KOPT-K1 (cell line): Measurements from ENCODE around the gene TEX50.
"Not testable (repeated sequence)": the region's sequence is repeated elsewhere in the genome, so short reads cannot be mapped to it uniquely, and the experiment has no call there.

ENCODE experiments used
- H3K27ac ChIP-seq: fragments of 200-600 bp; sonication (generic); 2 replicates; pipeline ENCODE4 v1.5.1; 2016; ENCODE audit warnings: antibody characterized with exemption, mild to moderate bottlenecking, low read depth, low read length; ENCODE audit not compliant: poor library complexity, severe bottlenecking
- H3K36me3 ChIP-seq: fragments of 200-600 bp; sonication (generic); 2 replicates; pipeline ENCODE4 v1.5.1; 2017; ENCODE audit warnings: antibody characterized with exemption, mild to moderate bottlenecking, low read length, moderate library complexity; ENCODE audit not compliant: insufficient read depth
- H3K9me3 ChIP-seq: fragments of 200-600 bp; sonication (generic); 2 replicates; pipeline ENCODE4 v1.5.1; 2017; ENCODE audit warnings: antibody characterized with exemption, low read length, mild to moderate bottlenecking; ENCODE audit not compliant: insufficient read depth, poor library complexity, severe bottlenecking

The TEX50 gene

GRCh38 chr1:173642450-173643139 lies 7.5 kb downstream of the TEX50 start:
- not testable (repeated sequence) for H3K9me3 ChIP-seq, H3K27ac ChIP-seq, H3K36me3 ChIP-seq

- H3K36me3 ChIP-seq = no peaks in the 10 kb centered on the region
- H3K27ac ChIP-seq = no peak overlapping the region
- no peaks in the 10 kb centered on the region for H3K9me3 ChIP-seq
Measured at GRCh38 chr1:173646656-173647055, 11.5 kb downstream of the TEX50 start.

GRCh38 chr1:173648880-173649605 lies 13.9 kb downstream of the TEX50 start:
- Histone ChIP-seq H3K27ac (no peak overlapping the region), H3K36me3 (no peaks in the 10 kb centered on the region), H3K9me3 (no peaks in the 10 kb centered on the region)

GRCh38 chr1:173660306-173660705 lies 25.2 kb downstream of the TEX50 start:
- Histone ChIP-seq H3K9me3 (no peaks in the 10 kb centered on the region), H3K27ac (no peak overlapping the region), H3K36me3 (no peaks in the 10 kb centered on the region)

GRCh38 chr1:173661271-173661670 lies 26.1 kb downstream of the TEX50 start:
- Histone ChIP-seq H3K36me3 (no peaks in the 10 kb centered on the region), H3K27ac (no peak overlapping the region), H3K9me3 (no peaks in the 10 kb centered on the region)

GRCh38 chr1:173661763-173662162 lies 26.6 kb downstream of the TEX50 start:
- Histone ChIP-seq H3K9me3 (no peaks in the 10 kb centered on the region), H3K27ac (no peak overlapping the region), H3K36me3 (no peaks in the 10 kb centered on the region)

- Histone ChIP-seq H3K27ac (no peak overlapping the region), H3K36me3 (no peaks in the 10 kb centered on the region), H3K9me3 (no peaks in the 10 kb centered on the region)
Measured at GRCh38 chr1:173663159-173663558, 28.0 kb downstream of the TEX50 start.

GRCh38 chr1:173666646-173667045 lies 31.5 kb downstream of the TEX50 start:
- Histone ChIP-seq H3K27ac (no peak overlapping the region), H3K9me3 (no peaks in the 10 kb centered on the region), H3K36me3 (no peaks in the 10 kb centered on the region)

- H3K27ac ChIP-seq = no peak within 1 kb of the TSS
Measured at GRCh38 chr1:173669491-173669941, 34.4 kb downstream of the TEX50 start, which contains the start of gene ANKRD45. ANKRD45 (minus strand) TSS chr1:173669851; CDS start chr1:173659418, 10,433 bp downstream.

GRCh38 chr1:173674496-173674895 lies 39.4 kb downstream of the TEX50 start:
- H3K27ac ChIP-seq, H3K36me3 ChIP-seq, H3K9me3 ChIP-seq: not testable (repeated sequence)

More at GRCh38 chr1:173669491-173669941, 34.4 kb downstream of the TEX50 start, which contains the start of gene ANKRD45:
- no peaks in the 10 kb centered on the region for H3K36me3 ChIP-seq
- H3K9me3 ChIP-seq = no peaks in the 10 kb centered on the region

GRCh38 chr1:173680152-173680551 lies 45.0 kb downstream of the TEX50 start:
- H3K36me3 ChIP-seq, H3K9me3 ChIP-seq, H3K27ac ChIP-seq: not testable (repeated sequence)

- no peaks in the 10 kb centered on the region for H3K36me3 ChIP-seq
- no peaks in the 10 kb centered on the region for H3K9me3 ChIP-seq
- H3K27ac ChIP-seq = no peak overlapping the region
Measured at GRCh38 chr1:173682184-173682583, 47.0 kb downstream of the TEX50 start.

GRCh38 chr1:173683838-173684237 lies 48.7 kb downstream of the TEX50 start:
- H3K9me3 ChIP-seq, H3K36me3 ChIP-seq, H3K27ac ChIP-seq: not testable (repeated sequence)

- H3K36me3 ChIP-seq, H3K27ac ChIP-seq, H3K9me3 ChIP-seq: not testable (repeated sequence)
Measured at GRCh38 chr1:173685121-173685520, 50.0 kb downstream of the TEX50 start.
